PC-9 (cell line): ENCODE data around the gene CEP72. TPM values are rescaled to one million over a fixed set of nuclear protein-coding genes. Genes with fewer than 3 reads are reported as not detected.
"Not testable (repeated sequence)": the region's sequence is repeated elsewhere in the genome, so short reads cannot be mapped to it uniquely, and the experiment has no call there.

Source experiments
- BruUV-seq: library from RNA; stranded (reverse); fragments of 400-500 nt; replicated peaks from 2 replicates; lab custom pipeline; 2021; lab: Mats Ljungman, UMichigan
- CTCF ChIA-PET: fragments of 300-600 bp; sonication (Branson Sonifier 250); formaldehyde crosslinking; loops from one replicate; lab custom pipeline; 2022; ENCODE audit warnings: antibody characterized with exemption; lab: Charles Lee
- POLR2A ChIA-PET: fragments of 300-600 bp; sonication (Branson Sonifier 250); formaldehyde crosslinking; loops from one replicate; lab custom pipeline; 2022; ENCODE audit warnings: antibody characterized with exemption; ENCODE audit not compliant: unreplicated experiment; lab: Charles Lee
- DNase-seq, 2 experiments: peaks; one replicate each; pipeline versions ENCODE4 v3.0.0 to v3.0.0-alpha.2; 2015 to 2022; ENCODE audit warnings: mixed read lengths in 1 of 2
- H2AFZ ChIP-seq: fragments of 200-600 bp; sonication (generic); 2 replicates; pipeline ENCODE4 v1.8.1; 2017; ENCODE audit warnings: antibody characterized with exemption
- H3F3A ChIP-seq: fragments of 200-600 bp; sonication (generic); 2 replicates; pipeline ENCODE4 v1.8.1; 2017; ENCODE audit warnings: antibody characterized with exemption, mild to moderate bottlenecking, low read depth; ENCODE audit not compliant: insufficient read depth
- H3K27ac ChIP-seq: fragments of 200-600 bp; sonication (generic); 2 replicates; pipeline ENCODE4 v1.6.1; 2016; ENCODE audit warnings: mixed run types
- H3K27me3 ChIP-seq: fragments of 200-600 bp; sonication (generic); 2 replicates; pipeline ENCODE4 v1.6.1; 2016; ENCODE audit warnings: low read depth, mixed run types; ENCODE audit not compliant: insufficient read depth
- H3K36me3 ChIP-seq: fragments of 200-600 bp; sonication (generic); 2 replicates; pipeline ENCODE4 v1.6.1; 2016; ENCODE audit warnings: low read depth, mixed run types
- H3K4me1 ChIP-seq: fragments of 200-600 bp; sonication (generic); replicated peaks from 2 replicates; pipeline ENCODE4 v1.6.1; 2016; ENCODE audit warnings: mixed run types; ENCODE audit not compliant: insufficient read depth
- H3K4me2 ChIP-seq: fragments of 200-600 bp; sonication (generic); 2 replicates; pipeline ENCODE4 v1.6.1; 2017; ENCODE audit warnings: mixed run types
- H3K4me3 ChIP-seq: fragments of 200-600 bp; sonication (generic); 2 replicates; pipeline ENCODE4 v1.6.1; 2016; ENCODE audit warnings: mixed run types
- H3K79me2 ChIP-seq: fragments of 200-600 bp; sonication (generic); 2 replicates; pipeline ENCODE4 v1.6.1; 2017; ENCODE audit warnings: low read depth, mixed run types
- H3K9me2 ChIP-seq: fragments of 200-600 bp; sonication (generic); 2 replicates; pipeline ENCODE4 v1.8.1; 2017; ENCODE audit warnings: mild to moderate bottlenecking; ENCODE audit not compliant: insufficient read depth
- H3K9me3 ChIP-seq: fragments of 200-600 bp; sonication (generic); 2 replicates; pipeline ENCODE4 v1.8.1; 2016; ENCODE audit warnings: low read depth; ENCODE audit not compliant: insufficient read depth
- H4K20me1 ChIP-seq: fragments of 200-600 bp; sonication (generic); 2 replicates; pipeline ENCODE4 v1.8.1; 2017; ENCODE audit not compliant: insufficient read depth
- CTCF ChIP-seq: fragments of 200-600 bp; sonication (generic); conservative IDR thresholded peaks from 2 replicates; pipeline ENCODE4 v1.6.1; 2017; ENCODE audit warnings: mixed run types, antibody characterized with exemption, mild to moderate bottlenecking, moderate library complexity
- EZH2 ChIP-seq: fragments of 200-600 bp; sonication (generic); IDR thresholded peaks from 2 replicates; pipeline ENCODE4 v1.8.0; 2017; ENCODE audit warnings: antibody characterized with exemption, low read depth
- intact Hi-C: fragments of 100-400 bp; cut with micrococcal nuclease; formaldehyde crosslinking; loops from one replicate; pipeline ENCODE4 v1.10.0; 2022; ENCODE audit not compliant: unreplicated experiment
- total RNA-seq: library from RNA; stranded (reverse); gene quantifications from 2 replicates; pipeline ENCODE4 v1.2.3, GENCODE V29; 2021

CEP72 gene
- total RNA-seq, 1 experiment from 2014 or later = 86.8 TPM

DNA sequence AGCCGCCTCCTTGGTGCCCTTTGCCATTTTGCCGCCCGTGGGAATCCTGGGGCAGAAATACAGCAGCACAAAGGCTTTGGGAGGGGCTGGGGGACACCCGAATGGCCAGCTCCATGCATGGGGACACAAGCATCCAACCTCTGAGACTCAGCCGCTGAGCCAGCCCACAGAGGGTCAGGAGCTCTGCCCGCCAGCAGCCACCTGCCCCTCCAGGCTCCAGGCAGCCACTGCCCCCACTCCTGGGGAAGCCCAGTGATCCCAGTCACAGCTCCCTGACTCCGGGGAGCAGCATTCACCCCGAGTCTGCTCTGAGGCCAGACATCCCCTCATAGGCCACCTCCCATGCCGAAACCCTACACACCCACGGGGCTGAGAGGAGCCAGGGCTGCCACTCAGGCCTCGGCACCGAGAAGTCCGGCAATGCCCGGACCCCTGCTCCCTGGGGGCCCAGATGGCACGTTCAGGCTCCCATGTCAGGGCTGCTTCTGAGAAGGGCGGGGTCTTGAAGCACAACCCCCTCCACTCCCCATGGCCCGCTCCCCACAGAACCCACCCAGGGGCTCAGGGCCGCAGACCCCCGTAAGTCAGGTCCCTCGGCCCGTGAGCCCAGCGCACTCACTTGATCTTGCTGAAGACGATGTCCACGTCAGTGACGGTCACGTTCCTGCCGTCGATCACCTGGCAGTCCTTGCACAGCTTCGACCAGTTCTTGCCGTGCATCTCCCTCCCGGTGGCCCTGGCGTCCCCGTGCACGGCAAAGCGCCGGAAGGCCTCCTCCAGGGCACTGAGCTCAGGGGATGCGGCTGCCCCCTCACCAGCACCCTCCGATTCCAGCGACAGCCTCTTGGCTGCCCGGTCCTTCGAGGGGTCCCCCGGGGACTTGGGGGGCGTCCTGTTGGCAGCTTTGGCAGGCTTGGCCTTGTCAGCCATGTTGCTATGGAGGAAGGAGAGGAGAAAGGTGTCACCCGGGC, 65.3 kb downstream of the CEP72 start:
- no peak for DNase-seq
- H3F3A ChIP-seq = no peaks in the 10 kb centered on the region

DNA sequence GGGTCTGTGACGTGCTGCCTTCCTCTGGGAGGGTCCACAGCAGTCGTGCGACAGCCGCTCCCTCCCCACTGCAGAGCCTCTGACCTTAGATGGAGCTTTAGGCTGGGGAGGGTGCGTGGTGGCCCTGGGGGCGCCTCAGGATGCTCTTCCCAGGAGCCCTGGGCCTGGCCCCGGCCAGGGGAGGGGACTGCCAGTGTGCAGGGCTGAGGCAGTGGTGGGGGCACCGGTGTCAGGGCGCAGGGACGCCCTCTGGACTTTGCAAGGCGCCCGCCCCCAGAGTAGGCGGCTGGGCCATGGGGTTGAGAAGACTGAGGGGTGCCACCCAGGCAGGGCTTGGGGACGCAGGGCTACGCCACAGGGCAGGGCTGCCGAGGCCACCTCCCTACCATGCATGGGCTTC, 66.4 kb downstream of the CEP72 start:
- H2AFZ ChIP-seq, H3K9me2 ChIP-seq, H3K4me1 ChIP-seq, H3K36me3 ChIP-seq, H3K4me2 ChIP-seq, H4K20me1 ChIP-seq, DNase-seq, H3F3A ChIP-seq, H3K4me3 ChIP-seq, BruUV-seq, H3K79me2 ChIP-seq, POLR2A ChIA-PET, H3K27me3 ChIP-seq, H3K27ac ChIP-seq, H3K9me3 ChIP-seq, CTCF ChIA-PET: not testable (repeated sequence)
- intact Hi-C loops = loop anchor here (10.0 kb wide), 1 partner anchor 146 kb away; no protein-coding TSS in a partner anchor

More for the DNA sequence above, 65.3 kb downstream of the CEP72 start:
- no peaks in the 10 kb centered on the region for H3K27me3 ChIP-seq
- H2AFZ ChIP-seq = no peak overlapping the region
- H3K27ac ChIP-seq = no peak overlapping the region
- H3K4me2 ChIP-seq = no peak overlapping the region
- H3K36me3 ChIP-seq = no peaks in the 10 kb centered on the region
- H3K4me3 ChIP-seq = no peak overlapping the region
- intact Hi-C loops = loop anchor here (10.0 kb wide), 1 partner anchor 147 kb away; no protein-coding TSS in a partner anchor
- BruUV-seq = no TSS peak
- ChIA-PET POLR2A (no interaction called here), CTCF (no interaction called here)
- H3K9me3 ChIP-seq = no peaks in the 10 kb centered on the region
- H3K4me1 ChIP-seq = peaks cover 12% of the 10 kb centered on the region
- H3K79me2 ChIP-seq = no peaks in the 10 kb centered on the region
- no peaks in the 10 kb centered on the region for H3K9me2 ChIP-seq
- TF ChIP-seq EZH2 = no peak
- no peak for TF ChIP-seq CTCF
- H4K20me1 ChIP-seq = peaks cover 9% of the 10 kb centered on the region

- ChIA-PET CTCF (interaction anchor here (0.5 kb wide), 1 partner anchor 232 kb away, joined by 3 read pairs; no protein-coding TSS in a partner anchor), POLR2A (interaction anchor here (0.6 kb wide), 1 partner anchor 9 kb away, joined by 3 read pairs; no protein-coding TSS in a partner anchor)
- H3K27me3 ChIP-seq, H2AFZ ChIP-seq, H3K27ac ChIP-seq, H3K4me1 ChIP-seq, H3K36me3 ChIP-seq, H4K20me1 ChIP-seq, BruUV-seq, DNase-seq, H3K4me2 ChIP-seq, H3K9me3 ChIP-seq, H3K9me2 ChIP-seq, H3K4me3 ChIP-seq, H3K79me2 ChIP-seq, H3F3A ChIP-seq: not testable (repeated sequence)
- intact Hi-C loops = loop anchor here (10.0 kb wide), 1 partner anchor 145 kb away; no protein-coding TSS in a partner anchor
These were observed 67.2 kb downstream of the CEP72 start for GRCh38 chr5:679166-679895.

DNA sequence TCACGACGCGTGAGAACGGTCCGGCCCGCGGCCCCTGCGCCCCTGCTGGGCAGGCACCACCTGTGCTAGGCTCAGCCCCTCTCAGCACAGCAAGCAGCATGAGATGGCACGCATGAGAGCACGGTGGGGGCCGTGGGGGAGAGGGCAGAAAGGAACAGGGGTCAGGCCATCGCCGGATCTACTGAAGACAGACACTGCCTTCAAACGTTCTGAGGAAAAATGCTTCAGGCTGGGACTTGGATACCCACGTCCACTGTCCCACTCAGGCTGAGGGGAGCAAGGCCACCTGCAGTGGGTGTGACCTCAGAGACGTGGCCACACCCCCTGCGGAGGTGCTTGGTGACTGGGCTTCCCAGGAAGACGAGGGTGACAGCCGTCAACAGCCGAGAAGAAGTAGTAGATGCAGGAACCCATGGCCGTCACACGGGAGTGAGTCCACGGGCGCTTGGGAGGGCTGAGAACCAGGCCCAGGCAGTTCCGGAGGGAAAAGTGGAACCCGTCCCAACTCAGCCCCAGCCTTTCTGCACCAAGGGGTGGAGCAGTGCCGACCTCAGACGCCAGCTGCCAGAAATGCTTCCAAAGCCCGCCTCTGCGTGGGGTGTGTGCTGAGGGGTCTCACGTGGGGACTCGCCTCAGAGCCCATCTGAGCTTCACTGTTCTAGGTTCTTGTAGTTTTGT, 68.1 kb downstream of the CEP72 start:
- H3K9me2 ChIP-seq, H3K27ac ChIP-seq, BruUV-seq, intact Hi-C loops, H3K4me1 ChIP-seq, H3K9me3 ChIP-seq, H3K79me2 ChIP-seq, H3K36me3 ChIP-seq, H4K20me1 ChIP-seq, DNase-seq, H3K4me3 ChIP-seq, CTCF ChIA-PET, H2AFZ ChIP-seq, H3F3A ChIP-seq, POLR2A ChIA-PET, H3K4me2 ChIP-seq: not testable (repeated sequence)
- H3K27me3 ChIP-seq = peaks cover 16% of the 10 kb centered on the region

DNA sequence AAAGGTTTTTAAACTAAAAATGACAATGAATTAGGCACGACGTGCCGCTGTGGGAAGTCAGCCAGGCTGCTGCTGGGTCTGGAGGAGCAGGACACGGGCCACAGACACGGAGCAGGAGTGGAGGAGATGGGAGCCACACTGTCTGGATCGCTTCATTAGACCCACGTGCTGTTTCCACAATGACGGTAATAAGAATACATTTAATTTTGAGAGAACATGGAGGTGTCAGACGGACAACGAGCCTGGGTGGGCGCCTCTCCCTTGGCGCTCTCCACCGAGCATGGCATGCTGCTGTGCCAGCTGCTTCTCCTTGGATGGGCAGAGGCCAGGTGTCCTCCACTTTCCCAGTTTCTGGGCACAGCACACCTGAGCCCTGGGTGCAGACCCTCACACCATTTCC, 68.7 kb downstream of the CEP72 start:
- H2AFZ ChIP-seq, H3K27ac ChIP-seq, H3K4me1 ChIP-seq, H3K36me3 ChIP-seq, H4K20me1 ChIP-seq, H3K4me3 ChIP-seq, intact Hi-C loops, H3K4me2 ChIP-seq, DNase-seq, BruUV-seq, CTCF ChIA-PET, H3K9me2 ChIP-seq, H3F3A ChIP-seq, H3K9me3 ChIP-seq, POLR2A ChIA-PET, H3K79me2 ChIP-seq: not testable (repeated sequence)
- peaks cover 22% of the 10 kb centered on the region for H3K27me3 ChIP-seq
